GM19351 (cell line): ENCODE measurements around the gene MYO1A.

Experiments
- ATAC-seq: cut with Tn5 transposase; IDR thresholded peaks from one replicate; pipeline ENCODE4 v1.9.1; 2021; ENCODE audit warnings: mild to moderate bottlenecking, moderate library complexity; ENCODE audit not compliant: unreplicated experiment

MYO1A gene

GRCh38 chr12:57049890-57050289, at the start of gene MYO1A:
Gene MYO1A (minus strand): TSS chr12:57050129. CDS start chr12:57048323, 1,806 bp downstream.
- no peak for ATAC-seq

GRCh38 chr12:57099047-57099714, 49.3 kb upstream of the MYO1A start:
- no peak for ATAC-seq

- ATAC-seq = no peak
These were observed 48.6 kb upstream of the MYO1A start for GRCh38 chr12:57098546-57098945.

- ATAC-seq = no peak
These were observed 47.6 kb upstream of the MYO1A start for GRCh38 chr12:57097554-57097835.

GRCh38 chr12:57096748-57097553, 47.0 kb upstream of the MYO1A start:
- ATAC-seq = no peak

GRCh38 chr12:57096099-57096572, 46.2 kb upstream of the MYO1A start:
- no peak for ATAC-seq

- no peak for ATAC-seq
These were observed 45.5 kb upstream of the MYO1A start for GRCh38 chr12:57095440-57095839.

GRCh38 chr12:57094208-57095160, 44.6 kb upstream of the MYO1A start:
- ATAC-seq = peak; percentile 3

GRCh38 chr12:57093415-57094207, 43.7 kb upstream of the MYO1A start:
- peak; percentile 52 for ATAC-seq

GRCh38 chr12:57092876-57093414, 43.0 kb upstream of the MYO1A start:
- no peak for ATAC-seq

GRCh38 chr12:57092529-57092862, 42.6 kb upstream of the MYO1A start:
- no peak for ATAC-seq

GRCh38 chr12:57091638-57092528, 42.0 kb upstream of the MYO1A start:
- no peak for ATAC-seq

- ATAC-seq = no peak
These were observed 41.2 kb upstream of the MYO1A start for GRCh38 chr12:57090924-57091637.

- no peak for ATAC-seq
These were observed 40.6 kb upstream of the MYO1A start for GRCh38 chr12:57090490-57090889.

- ATAC-seq = no peak
These were observed 39.6 kb upstream of the MYO1A start for GRCh38 chr12:57089271-57090245.

- ATAC-seq = peak; percentile 53
These were observed 38.7 kb upstream of the MYO1A start, which contains the start of gene NAB2 for GRCh38 chr12:57088354-57089270. Gene NAB2 (plus strand): TSS chr12:57089114. CDS start chr12:57089272, 158 bp downstream.
